Measurements from ENCODE around the gene TRMT1. TPM values are rescaled to one million over a fixed set of nuclear protein-coding genes. Genes with fewer than 3 reads are reported as not detected.
A peak's percentile ranks its signal among the peaks of the same experiment; 100 is the strongest.

The TRMT1 gene
- total RNA-seq, 1 experiment from 2014 or later, result 35.9 TPM

DNA sequence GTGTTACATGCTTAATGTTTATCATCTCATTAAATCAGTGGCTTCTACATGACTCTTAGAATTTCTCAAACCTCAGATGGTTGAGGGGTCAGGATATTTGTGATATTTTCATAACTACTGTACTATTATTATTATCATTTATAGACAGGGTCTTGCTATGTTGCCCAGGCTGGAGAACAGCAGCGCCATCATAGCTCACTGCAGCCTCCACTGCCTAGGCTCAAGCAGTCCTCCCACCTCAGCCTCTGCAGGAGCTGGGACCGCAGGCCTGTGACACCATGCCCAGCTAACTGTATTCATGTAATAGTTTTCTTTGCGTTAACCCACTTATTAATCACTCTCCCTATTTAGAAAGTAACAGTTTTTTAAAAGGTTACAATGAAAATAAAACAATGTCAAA, 43.2 kb upstream of the TRMT1 start:
- Histone ChIP-seq H3K9me3 (ENCODE audit: low read length) (no peaks in the 10 kb centered on the region), H4K20me1 (ENCODE audit: insufficient read depth, low read depth, low read length) (peaks cover 8% of the 10 kb centered on the region; the same call in 1 of the 2 replicates), H3K36me3 (ENCODE audit: insufficient read depth, low read length) (no peaks in the 10 kb centered on the region), H3K79me2 (ENCODE audit: low read length) (no peaks in the 10 kb centered on the region), H2AFZ (ENCODE audit: low read length) (no peak overlapping the region), H3K9me2 (replicated peaks; ENCODE audit: insufficient read depth, low read length) (no peaks in the 10 kb centered on the region), H3K4me2 (ENCODE audit: low read depth, low read length, poor library complexity, severe bottlenecking) (no peak overlapping the region), H3K4me1 (ENCODE audit: low read length) (peaks cover 51% of the 10 kb centered on the region), H3K27ac (ENCODE audit: low read length) (no peak overlapping the region), H3K27me3 (ENCODE audit: low read length) (no peaks in the 10 kb centered on the region), H3K9ac (ENCODE audit: low read length) (no peak overlapping the region), H3K4me3 (ENCODE audit: low read length) (no peak overlapping the region)
- no peak for DNase-seq

DNA sequence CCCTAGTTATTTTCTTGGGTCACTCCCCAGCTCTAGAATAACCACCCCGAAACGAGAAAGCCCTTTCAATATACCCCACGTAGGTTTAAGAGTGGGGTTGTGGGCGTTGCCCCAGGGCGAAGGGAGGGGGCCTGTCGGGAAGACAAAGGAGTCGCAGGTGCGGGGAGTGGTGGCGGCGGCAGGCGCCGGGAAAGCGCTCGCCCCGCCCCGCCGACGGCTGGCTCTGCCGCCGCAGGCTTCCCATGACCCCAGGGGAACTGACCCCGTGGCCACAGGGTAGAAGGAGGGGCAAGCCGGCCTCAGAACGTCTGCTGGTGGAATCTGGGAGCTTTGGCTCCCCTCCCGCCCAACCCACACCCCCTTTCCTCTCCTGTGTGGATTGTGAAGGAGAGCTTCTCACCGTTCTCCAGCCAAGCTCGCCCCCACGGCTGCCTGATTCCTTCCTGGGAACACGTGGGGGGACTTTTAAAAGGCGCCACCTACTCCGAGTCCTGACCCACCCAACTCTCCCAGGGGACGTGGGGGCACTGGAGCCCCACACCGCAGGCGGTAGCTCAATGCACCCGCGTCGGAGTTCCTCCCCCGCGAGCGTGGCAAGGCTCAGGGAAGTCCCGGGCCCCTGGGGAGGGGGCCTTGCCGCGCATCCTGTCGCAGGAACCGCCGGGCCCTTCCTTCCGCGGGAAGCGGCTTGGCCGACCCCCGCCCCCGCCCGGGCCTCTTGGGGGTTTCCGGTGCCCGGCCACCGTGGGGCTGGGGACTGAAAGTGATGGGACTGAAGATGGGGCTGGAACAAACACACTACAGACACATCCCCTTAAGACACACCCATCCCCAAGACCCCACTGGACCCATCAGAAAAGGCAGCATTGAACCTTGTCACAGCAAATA, 39.2 kb upstream of the TRMT1 start:
- H3K27ac ChIP-seq (ENCODE audit: low read length), result no peak overlapping the region
- no peaks in the 10 kb centered on the region for H3K36me3 ChIP-seq (ENCODE audit: insufficient read depth, low read length)
- H3K9me3 ChIP-seq (ENCODE audit: low read length), result no peaks in the 10 kb centered on the region
- no peaks in the 10 kb centered on the region for H3K9me2 ChIP-seq (replicated peaks; ENCODE audit: insufficient read depth, low read length)
- peaks cover 49% of the 10 kb centered on the region for H3K4me1 ChIP-seq (ENCODE audit: low read length)
- peak overlapping the region; percentile 6; the same call in 1 of the 2 replicates for H3K4me3 ChIP-seq (ENCODE audit: low read length)
- H3K79me2 ChIP-seq (ENCODE audit: low read length), result peaks cover 4% of the 10 kb centered on the region
- H3K27me3 ChIP-seq (ENCODE audit: low read length), result no peaks in the 10 kb centered on the region
- H3K9ac ChIP-seq (ENCODE audit: low read length), result peak overlapping the region; percentile 9; the same call in 1 of the 2 replicates
- H2AFZ ChIP-seq (ENCODE audit: low read length), result no peak overlapping the region
- peak; percentile 43 for DNase-seq
- H4K20me1 ChIP-seq (ENCODE audit: insufficient read depth, low read depth, low read length), result peaks cover 25% of the 10 kb centered on the region
- H3K4me2 ChIP-seq (ENCODE audit: low read depth, low read length, poor library complexity, severe bottlenecking), result peak overlapping the region; percentile 97

DNA sequence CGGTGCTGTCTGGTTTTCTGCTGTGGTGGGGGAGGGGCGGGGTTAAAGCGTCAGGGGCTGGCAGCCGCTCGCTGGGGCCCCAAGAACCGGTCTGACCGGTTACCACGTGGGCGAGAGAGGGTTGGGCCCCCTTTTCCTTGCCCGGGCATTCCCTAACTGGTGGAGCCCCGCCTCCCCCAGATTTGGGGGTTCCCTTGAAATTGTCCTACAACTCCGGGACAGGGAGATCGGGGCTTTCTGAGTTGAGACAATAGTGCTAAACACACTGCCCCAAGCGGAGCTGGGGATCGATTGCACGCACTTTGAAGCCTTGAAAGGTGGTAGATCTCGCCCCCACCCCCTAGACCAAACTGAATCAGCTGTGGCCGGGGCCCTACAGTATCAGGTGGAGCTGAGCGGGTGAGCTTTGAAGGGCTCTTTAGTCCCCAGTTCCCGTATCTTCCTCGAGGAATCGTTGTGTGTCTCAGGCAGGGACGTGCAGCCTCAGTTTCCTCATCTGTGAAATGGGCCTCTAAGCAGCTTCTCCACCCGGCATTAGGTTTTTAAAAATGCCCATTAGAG, 38.5 kb upstream of the TRMT1 start:
- H3K27me3 ChIP-seq (ENCODE audit: low read length), result no peaks in the 10 kb centered on the region
- no peak overlapping the region for H2AFZ ChIP-seq (ENCODE audit: low read length)
- H3K9me3 ChIP-seq (ENCODE audit: low read length), result no peaks in the 10 kb centered on the region
- H3K4me2 ChIP-seq (ENCODE audit: low read depth, low read length, poor library complexity, severe bottlenecking), result peak overlapping the region; percentile 97
- H3K36me3 ChIP-seq (ENCODE audit: insufficient read depth, low read length), result no peaks in the 10 kb centered on the region
- H3K27ac ChIP-seq (ENCODE audit: low read length), result no peak overlapping the region
- DNase-seq, result peak; percentile 50
- peaks cover 25% of the 10 kb centered on the region for H4K20me1 ChIP-seq (ENCODE audit: insufficient read depth, low read depth, low read length)
- H3K79me2 ChIP-seq (ENCODE audit: low read length), result peaks cover 8% of the 10 kb centered on the region
- H3K9ac ChIP-seq (ENCODE audit: low read length), result peak overlapping the region; percentile 9; the same call in 1 of the 2 replicates
- H3K4me3 ChIP-seq (ENCODE audit: low read length), result peak overlapping the region; percentile 77; the same call in 1 of the 2 replicates
- no peaks in the 10 kb centered on the region for H3K9me2 ChIP-seq (replicated peaks; ENCODE audit: insufficient read depth, low read length)
- peaks cover 49% of the 10 kb centered on the region for H3K4me1 ChIP-seq (ENCODE audit: low read length)

DNA sequence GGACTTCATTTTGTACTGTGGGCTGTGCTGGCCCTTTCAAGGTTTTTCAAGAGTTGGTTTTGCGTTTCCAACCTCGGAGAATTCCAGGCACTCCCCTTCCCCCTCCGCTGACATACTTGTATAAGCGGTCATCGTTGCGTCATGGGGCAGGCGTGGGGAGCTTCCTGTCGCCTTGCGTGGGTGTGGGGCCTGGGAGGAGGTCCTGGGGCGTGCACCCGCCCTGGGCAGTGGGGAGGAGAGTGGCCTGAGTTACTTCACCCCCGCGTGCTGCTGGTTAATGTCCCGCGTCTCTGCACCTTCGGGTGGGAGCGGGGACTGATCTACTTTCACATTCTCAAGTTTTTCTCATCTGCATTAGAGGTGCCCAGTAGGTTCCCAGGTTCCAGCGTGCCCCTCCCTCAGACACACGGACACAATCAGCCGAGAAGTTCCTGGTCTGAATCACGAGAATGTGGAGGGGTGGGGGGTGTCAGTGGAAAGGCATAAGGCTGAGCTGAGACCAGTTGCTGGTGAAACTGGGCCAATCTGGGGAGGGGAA, 37.8 kb upstream of the TRMT1 start:
- no peaks in the 10 kb centered on the region for H3K9me2 ChIP-seq (replicated peaks; ENCODE audit: insufficient read depth, low read length)
- no peaks in the 10 kb centered on the region for H3K27me3 ChIP-seq (ENCODE audit: low read length)
- H3K36me3 ChIP-seq (ENCODE audit: insufficient read depth, low read length), result no peaks in the 10 kb centered on the region
- peak; percentile 40 for DNase-seq
- H3K79me2 ChIP-seq (ENCODE audit: low read length), result peaks cover 14% of the 10 kb centered on the region
- peaks cover 25% of the 10 kb centered on the region for H4K20me1 ChIP-seq (ENCODE audit: insufficient read depth, low read depth, low read length)
- H3K4me3 ChIP-seq (ENCODE audit: low read length), result peak overlapping the region; percentile 77
- no peak overlapping the region for H3K27ac ChIP-seq (ENCODE audit: low read length)
- H3K4me1 ChIP-seq (ENCODE audit: low read length), result peaks cover 52% of the 10 kb centered on the region
- no peak overlapping the region for H2AFZ ChIP-seq (ENCODE audit: low read length)
- peak overlapping the region; percentile 97 for H3K4me2 ChIP-seq (ENCODE audit: low read depth, low read length, poor library complexity, severe bottlenecking)
- H3K9ac ChIP-seq (ENCODE audit: low read length), result peak overlapping the region; percentile 86
- H3K9me3 ChIP-seq (ENCODE audit: low read length), result no peaks in the 10 kb centered on the region

DNA sequence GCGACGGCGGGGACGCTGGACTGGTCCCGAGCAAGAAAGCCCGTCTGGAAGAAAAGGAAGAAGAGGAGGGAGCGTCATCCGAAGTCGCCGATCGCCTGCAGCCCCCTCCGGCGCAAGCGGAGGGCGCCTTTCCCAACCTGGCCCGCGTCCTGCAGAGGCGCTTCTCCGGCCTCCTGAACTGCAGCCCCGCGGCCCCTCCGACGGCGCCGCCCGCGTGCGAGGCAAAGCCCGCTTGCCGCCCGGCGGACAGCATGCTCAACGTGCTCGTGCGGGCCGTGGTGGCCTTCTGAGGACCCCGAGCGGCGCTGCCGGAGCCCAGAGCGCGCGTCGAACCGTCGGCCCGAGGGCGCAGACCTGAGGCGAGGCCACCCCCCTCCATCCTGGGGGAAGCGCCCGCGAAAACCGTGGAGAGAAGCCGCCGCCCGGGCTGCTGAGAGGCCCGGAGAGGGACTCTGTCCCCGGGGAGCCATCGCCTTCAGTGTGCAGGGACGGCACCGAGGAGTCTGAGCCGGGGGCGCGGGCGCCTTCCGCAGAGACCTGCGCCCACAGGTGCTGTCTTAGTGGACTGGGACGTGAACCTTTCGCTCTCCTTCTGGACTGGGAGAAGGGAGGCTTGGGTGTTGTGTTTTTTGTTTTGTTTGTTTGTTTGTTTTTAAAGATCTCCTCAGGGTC, 37.2 kb upstream of the TRMT1 start:
- no peaks in the 10 kb centered on the region for H3K9me2 ChIP-seq (replicated peaks; ENCODE audit: insufficient read depth, low read length)
- H4K20me1 ChIP-seq (ENCODE audit: insufficient read depth, low read depth, low read length), result peaks cover 25% of the 10 kb centered on the region
- H3K9ac ChIP-seq (ENCODE audit: low read length), result peak overlapping the region; percentile 86
- H3K27ac ChIP-seq (ENCODE audit: low read length), result no peak overlapping the region
- peaks cover 19% of the 10 kb centered on the region for H3K79me2 ChIP-seq (ENCODE audit: low read length)
- H3K4me3 ChIP-seq (ENCODE audit: low read length), result peak overlapping the region; percentile 77
- no peaks in the 10 kb centered on the region for H3K27me3 ChIP-seq (ENCODE audit: low read length)
- peak; percentile 46 for DNase-seq
- peak overlapping the region; percentile 97 for H3K4me2 ChIP-seq (ENCODE audit: low read depth, low read length, poor library complexity, severe bottlenecking)
- H2AFZ ChIP-seq (ENCODE audit: low read length), result no peak overlapping the region
- no peaks in the 10 kb centered on the region for H3K36me3 ChIP-seq (ENCODE audit: insufficient read depth, low read length)
- H3K9me3 ChIP-seq (ENCODE audit: low read length), result no peaks in the 10 kb centered on the region
- peaks cover 58% of the 10 kb centered on the region for H3K4me1 ChIP-seq (ENCODE audit: low read length)

DNA sequence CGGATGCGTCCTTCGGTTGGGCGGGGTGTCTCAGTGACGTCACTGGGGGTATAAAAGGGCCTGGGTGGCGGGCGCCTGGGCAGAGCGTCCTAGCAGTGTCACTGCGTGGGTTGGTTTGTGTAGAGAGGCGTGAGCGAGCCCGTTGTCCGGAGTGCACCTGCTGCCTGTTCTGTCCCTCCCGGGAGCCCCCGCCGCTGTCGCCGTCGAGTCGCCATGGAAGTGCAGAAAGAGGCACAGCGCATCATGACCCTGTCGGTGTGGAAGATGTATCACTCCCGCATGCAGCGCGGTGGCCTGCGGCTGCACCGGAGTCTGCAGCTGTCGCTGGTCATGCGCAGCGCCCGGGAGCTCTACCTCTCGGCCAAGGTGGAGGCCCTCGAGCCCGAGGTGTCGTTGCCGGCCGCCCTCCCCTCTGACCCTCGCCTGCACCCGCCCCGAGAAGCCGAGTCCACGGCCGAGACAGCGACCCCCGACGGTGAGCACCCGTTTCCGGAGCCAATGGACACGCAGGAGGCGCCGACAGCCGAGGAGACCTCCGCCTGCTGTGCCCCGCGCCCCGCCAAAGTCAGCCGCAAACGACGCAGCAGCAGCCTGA, 36.5 kb upstream of the TRMT1 start:
- Histone ChIP-seq H3K4me2 (ENCODE audit: low read depth, low read length, poor library complexity, severe bottlenecking) (peak overlapping the region; percentile 97), H3K36me3 (ENCODE audit: insufficient read depth, low read length) (no peaks in the 10 kb centered on the region)

DNA sequence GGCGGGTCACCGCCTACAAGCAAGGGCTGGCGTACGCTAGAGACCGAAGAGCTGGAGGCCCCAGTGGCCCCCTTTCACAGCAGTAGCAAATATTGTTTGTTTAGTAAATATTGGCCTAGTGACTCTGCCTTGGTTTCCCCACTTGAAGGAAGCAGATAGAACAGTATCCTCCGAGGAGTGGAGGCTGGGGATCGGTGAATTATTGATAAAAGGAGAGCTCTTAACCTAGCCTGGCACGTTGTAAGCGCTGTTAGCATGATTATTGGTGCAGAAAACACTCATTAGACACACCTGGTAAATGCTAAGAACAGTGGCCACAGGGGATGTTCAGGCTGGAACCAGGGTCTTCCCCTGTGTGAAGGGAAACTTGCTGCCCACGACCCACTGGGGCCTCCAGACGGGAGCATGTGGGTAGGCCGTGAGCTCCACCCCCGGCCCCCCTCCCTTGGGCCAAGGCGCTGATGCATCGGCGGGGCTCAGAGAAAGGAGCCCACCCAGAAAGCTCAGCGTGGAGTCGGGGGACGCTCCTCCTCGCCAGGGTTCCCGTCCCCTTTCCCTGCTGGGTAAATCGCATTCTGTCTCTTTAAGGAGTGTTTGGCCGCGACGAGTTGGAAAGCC, 35.9 kb upstream of the TRMT1 start:
- H3K4me2 ChIP-seq (ENCODE audit: low read depth, low read length, poor library complexity, severe bottlenecking), result peak overlapping the region; percentile 97
- no peaks in the 10 kb centered on the region for H3K9me2 ChIP-seq (replicated peaks; ENCODE audit: insufficient read depth, low read length)
- H3K36me3 ChIP-seq (ENCODE audit: insufficient read depth, low read length), result no peaks in the 10 kb centered on the region
- peaks cover 25% of the 10 kb centered on the region for H4K20me1 ChIP-seq (ENCODE audit: insufficient read depth, low read depth, low read length)
- H3K79me2 ChIP-seq (ENCODE audit: low read length), result peaks cover 21% of the 10 kb centered on the region
- DNase-seq, result no peak
- no peaks in the 10 kb centered on the region for H3K27me3 ChIP-seq (ENCODE audit: low read length)
- peak overlapping the region; percentile 77 for H3K4me3 ChIP-seq (ENCODE audit: low read length)
- peak overlapping the region; percentile 36; the same call in 1 of the 2 replicates for H2AFZ ChIP-seq (ENCODE audit: low read length)
- peaks cover 58% of the 10 kb centered on the region for H3K4me1 ChIP-seq (ENCODE audit: low read length)
- no peaks in the 10 kb centered on the region for H3K9me3 ChIP-seq (ENCODE audit: low read length)
- peak overlapping the region; percentile 73 for H3K27ac ChIP-seq (ENCODE audit: low read length)
- peak overlapping the region; percentile 86 for H3K9ac ChIP-seq (ENCODE audit: low read length)

More for the DNA sequence above, 36.5 kb upstream of the TRMT1 start:
- H3K4me1 ChIP-seq (ENCODE audit: low read length), result peaks cover 60% of the 10 kb centered on the region
- no peak overlapping the region; the same call in 1 of the 2 replicates for H3K27ac ChIP-seq (ENCODE audit: low read length)
- H3K79me2 ChIP-seq (ENCODE audit: low read length), result peaks cover 21% of the 10 kb centered on the region
- H3K9me2 ChIP-seq (replicated peaks; ENCODE audit: insufficient read depth, low read length), result no peaks in the 10 kb centered on the region
- peaks cover 25% of the 10 kb centered on the region for H4K20me1 ChIP-seq (ENCODE audit: insufficient read depth, low read depth, low read length)
- no peaks in the 10 kb centered on the region for H3K9me3 ChIP-seq (ENCODE audit: low read length)
- no peaks in the 10 kb centered on the region for H3K27me3 ChIP-seq (ENCODE audit: low read length)
- peak; percentile 95 for DNase-seq
- H2AFZ ChIP-seq (ENCODE audit: low read length), result no peak overlapping the region
- H3K9ac ChIP-seq (ENCODE audit: low read length), result peak overlapping the region; percentile 86
- H3K4me3 ChIP-seq (ENCODE audit: low read length), result peak overlapping the region; percentile 77

All from Karpas-422 (cell line).